Measurements from ENCODE around the gene TTC28. TPM values are rescaled to one million over a fixed set of nuclear protein-coding genes. Genes with fewer than 3 reads are reported as not detected.

Gene TTC28
- total and polyA plus RNA-seq, 10 of the 15 experiments (the other 5 are each of a cell fraction or from before 2014, with no cell fraction given): 0.15 to 8.4 (median 1.4) TPM

DNA sequence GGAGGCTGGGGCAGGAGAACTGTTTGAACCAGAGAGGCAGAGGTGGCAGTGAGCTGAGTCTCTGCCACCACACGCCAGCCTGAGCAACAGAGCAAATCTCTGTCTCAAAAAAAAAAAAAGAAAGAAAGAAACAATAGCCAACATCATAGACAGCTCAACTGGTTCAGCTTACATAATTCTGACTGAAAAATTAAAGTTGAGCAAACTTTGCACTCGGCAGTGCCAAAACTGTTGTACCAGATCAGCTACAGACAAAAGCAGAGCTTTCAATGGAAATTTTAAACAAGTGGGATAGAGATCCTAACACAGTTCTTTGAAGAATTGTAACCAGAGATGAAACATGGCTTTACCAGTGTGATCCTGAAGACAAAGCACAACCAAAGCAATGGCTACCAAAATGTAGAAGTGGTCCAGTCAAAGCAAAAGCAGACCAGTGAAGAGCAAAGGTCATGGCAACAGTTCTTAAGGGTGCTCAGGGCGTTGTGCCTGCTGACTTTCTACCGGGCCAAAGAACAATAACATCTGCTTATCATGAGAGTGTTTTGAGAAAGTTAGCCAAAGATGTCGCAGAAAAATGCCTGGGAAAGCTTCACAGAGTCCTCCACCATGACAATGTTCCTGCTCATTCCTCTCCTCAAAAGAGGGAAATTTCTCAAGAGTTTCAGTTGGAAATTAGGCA is 59.3 kb downstream of the TTC28 start (continued):
- TF ChIP-seq IKZF1 (conservative IDR thresholded peaks at IDR 0.05): no peak
- TF ChIP-seq, protein P1, sequence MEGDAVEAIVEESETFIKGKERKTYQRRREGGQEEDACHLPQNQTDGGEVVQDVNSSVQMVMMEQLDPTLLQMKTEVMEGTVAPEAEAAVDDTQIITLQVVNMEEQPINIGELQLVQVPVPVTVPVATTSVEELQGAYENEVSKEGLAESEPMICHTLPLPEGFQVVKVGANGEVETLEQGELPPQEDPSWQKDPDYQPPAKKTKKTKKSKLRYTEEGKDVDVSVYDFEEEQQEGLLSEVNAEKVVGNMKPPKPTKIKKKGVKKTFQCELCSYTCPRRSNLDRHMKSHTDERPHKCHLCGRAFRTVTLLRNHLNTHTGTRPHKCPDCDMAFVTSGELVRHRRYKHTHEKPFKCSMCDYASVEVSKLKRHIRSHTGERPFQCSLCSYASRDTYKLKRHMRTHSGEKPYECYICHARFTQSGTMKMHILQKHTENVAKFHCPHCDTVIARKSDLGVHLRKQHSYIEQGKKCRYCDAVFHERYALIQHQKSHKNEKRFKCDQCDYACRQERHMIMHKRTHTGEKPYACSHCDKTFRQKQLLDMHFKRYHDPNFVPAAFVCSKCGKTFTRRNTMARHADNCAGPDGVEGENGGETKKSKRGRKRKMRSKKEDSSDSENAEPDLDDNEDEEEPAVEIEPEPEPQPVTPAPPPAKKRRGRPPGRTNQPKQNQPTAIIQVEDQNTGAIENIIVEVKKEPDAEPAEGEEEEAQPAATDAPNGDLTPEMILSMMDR (IDR thresholded peaks at IDR 0.05 in 2 of 3, conservative IDR thresholded peaks at IDR 0.05 in 1 of 3; ENCODE audit: control insufficient read depth in 2 of 3, extremely low read depth in 1 of 3, insufficient read depth in 1 of 3, low read depth in 3 of 3, low read length in 3 of 3): no peak

DNA sequence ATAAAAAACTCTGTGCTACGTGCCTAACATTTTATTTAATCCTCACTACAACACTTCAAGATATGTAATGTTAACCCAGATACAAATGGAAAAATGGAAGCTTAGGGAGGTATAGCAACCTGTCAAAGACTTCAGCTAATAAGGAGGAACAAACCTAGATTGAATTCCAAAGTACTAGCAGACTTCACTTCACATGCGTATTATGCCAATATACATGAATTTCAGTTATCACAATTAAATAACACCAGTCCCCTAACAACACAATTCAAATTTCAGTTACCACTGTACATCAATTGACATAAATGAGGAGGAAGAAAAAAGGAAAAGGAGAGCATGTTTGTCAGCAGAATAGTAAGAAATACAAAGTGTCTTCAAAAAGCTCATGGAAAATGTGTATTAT is 60.4 kb downstream of the TTC28 start:
- no TSS peak for BruUV-seq (replicated peaks)
- no peak for DNase-seq (ENCODE audit: low read depth, low spot score)
- intact Hi-C loops (cut with micrococcal nuclease; ENCODE audit: unreplicated experiment): no loop called here
- Histone ChIP-seq H3K36me3 (ENCODE audit: control insufficient read depth in 2 of 2, insufficient read depth in 2 of 2, low read length in 1 of 2) (no peaks in the 10 kb centered on the region), H3K79me2 (ENCODE audit: control insufficient read depth, insufficient read depth, low read length) (no peaks in the 10 kb centered on the region), H3K9me3 (replicated peaks; ENCODE audit: control insufficient read depth, insufficient read depth, low read length) (no peaks in the 10 kb centered on the region), H3K4me3 (no peak overlapping the region), H4K20me1 (ENCODE audit: control insufficient read depth, insufficient read depth) (no peaks in the 10 kb centered on the region), H3K27ac (ENCODE audit: control insufficient read depth, insufficient read depth) (no peak overlapping the region), H3K9ac (ENCODE audit: control insufficient read depth, insufficient read depth, low read length) (no peak overlapping the region), H3K27me3 (replicated peaks in 1 of 2; ENCODE audit: control insufficient read depth in 2 of 2, insufficient read depth in 2 of 2, low read length in 1 of 2) (no peaks in the 10 kb centered on the region), H3K4me2 (ENCODE audit: control insufficient read depth, insufficient read depth) (no peak overlapping the region), H2AFZ (ENCODE audit: control insufficient read depth, low read depth, low read length) (no peak overlapping the region), H3K4me1 (ENCODE audit: control insufficient read depth, insufficient read depth, low read length) (no peaks in the 10 kb centered on the region)
- no peak for ATAC-seq
- SMC1A ChIA-PET (ENCODE audit: uncharacterized antibody, unreplicated experiment): interaction anchor here (0.8 to 1.9 kb wide), 3 partner anchors 11 to 211 kb away, joined by 3 to 4 read pairs (median 3); no protein-coding TSS in a partner anchor
- in situ Hi-C loops (cut with MboI): no loop called here
- CTCF ChIA-PET: interaction anchor here (0.6 to 1.8 kb wide), 4 partner anchors 10 to 568 kb away, joined by 3 to 4 read pairs (median 3); no protein-coding TSS in a partner anchor
- RAD21 ChIA-PET (ENCODE audit: unreplicated experiment): no interaction called here
- no peak for FAIRE-seq
- 64% methylated on average over 2 of the region's 2 CpGs for WGBS (ENCODE audit: insufficient coverage, insufficient replicate concordance, low lambda C conversion rate, missing lambda C conversion rate)
- POLR2A ChIA-PET: no interaction called here
- TF ChIP-seq HDAC2 (IDR thresholded peaks at IDR 0.05): no peak
- TF ChIP-seq FOXM1 (IDR thresholded peaks at IDR 0.05; ENCODE audit: low read depth, low read length): no peak
- TF ChIP-seq CBX3 (IDR thresholded peaks at IDR 0.05; ENCODE audit: borderline replicate concordance, low read depth): no peak
- TF ChIP-seq ZNF274 (IDR thresholded peaks at IDR 0.05; ENCODE audit: insufficient read depth, insufficient read length): no peak
- TF ChIP-seq, protein P2, sequence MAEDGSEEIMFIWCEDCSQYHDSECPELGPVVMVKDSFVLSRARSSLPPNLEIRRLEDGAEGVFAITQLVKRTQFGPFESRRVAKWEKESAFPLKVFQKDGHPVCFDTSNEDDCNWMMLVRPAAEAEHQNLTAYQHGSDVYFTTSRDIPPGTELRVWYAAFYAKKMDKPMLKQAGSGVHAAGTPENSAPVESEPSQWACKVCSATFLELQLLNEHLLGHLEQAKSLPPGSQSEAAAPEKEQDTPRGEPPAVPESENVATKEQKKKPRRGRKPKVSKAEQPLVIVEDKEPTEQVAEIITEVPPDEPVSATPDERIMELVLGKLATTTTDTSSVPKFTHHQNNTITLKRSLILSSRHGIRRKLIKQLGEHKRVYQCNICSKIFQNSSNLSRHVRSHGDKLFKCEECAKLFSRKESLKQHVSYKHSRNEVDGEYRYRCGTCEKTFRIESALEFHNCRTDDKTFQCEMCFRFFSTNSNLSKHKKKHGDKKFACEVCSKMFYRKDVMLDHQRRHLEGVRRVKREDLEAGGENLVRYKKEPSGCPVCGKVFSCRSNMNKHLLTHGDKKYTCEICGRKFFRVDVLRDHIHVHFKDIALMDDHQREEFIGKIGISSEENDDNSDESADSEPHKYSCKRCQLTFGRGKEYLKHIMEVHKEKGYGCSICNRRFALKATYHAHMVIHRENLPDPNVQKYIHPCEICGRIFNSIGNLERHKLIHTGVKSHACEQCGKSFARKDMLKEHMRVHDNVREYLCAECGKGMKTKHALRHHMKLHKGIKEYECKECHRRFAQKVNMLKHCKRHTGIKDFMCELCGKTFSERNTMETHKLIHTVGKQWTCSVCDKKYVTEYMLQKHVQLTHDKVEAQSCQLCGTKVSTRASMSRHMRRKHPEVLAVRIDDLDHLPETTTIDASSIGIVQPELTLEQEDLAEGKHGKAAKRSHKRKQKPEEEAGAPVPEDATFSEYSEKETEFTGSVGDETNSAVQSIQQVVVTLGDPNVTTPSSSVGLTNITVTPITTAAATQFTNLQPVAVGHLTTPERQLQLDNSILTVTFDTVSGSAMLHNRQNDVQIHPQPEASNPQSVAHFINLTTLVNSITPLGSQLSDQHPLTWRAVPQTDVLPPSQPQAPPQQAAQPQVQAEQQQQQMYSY (CRISPR knock-in tag; IDR thresholded peaks at IDR 0.05): no peak
- TF ChIP-seq ZNF24 (IDR thresholded peaks at IDR 0.05): no peak
- no peak for TF ChIP-seq PAX5 (IDR thresholded peaks at IDR 0.05; ENCODE audit: borderline replicate concordance, low read depth, low read length)
- TF ChIP-seq, protein P3, sequence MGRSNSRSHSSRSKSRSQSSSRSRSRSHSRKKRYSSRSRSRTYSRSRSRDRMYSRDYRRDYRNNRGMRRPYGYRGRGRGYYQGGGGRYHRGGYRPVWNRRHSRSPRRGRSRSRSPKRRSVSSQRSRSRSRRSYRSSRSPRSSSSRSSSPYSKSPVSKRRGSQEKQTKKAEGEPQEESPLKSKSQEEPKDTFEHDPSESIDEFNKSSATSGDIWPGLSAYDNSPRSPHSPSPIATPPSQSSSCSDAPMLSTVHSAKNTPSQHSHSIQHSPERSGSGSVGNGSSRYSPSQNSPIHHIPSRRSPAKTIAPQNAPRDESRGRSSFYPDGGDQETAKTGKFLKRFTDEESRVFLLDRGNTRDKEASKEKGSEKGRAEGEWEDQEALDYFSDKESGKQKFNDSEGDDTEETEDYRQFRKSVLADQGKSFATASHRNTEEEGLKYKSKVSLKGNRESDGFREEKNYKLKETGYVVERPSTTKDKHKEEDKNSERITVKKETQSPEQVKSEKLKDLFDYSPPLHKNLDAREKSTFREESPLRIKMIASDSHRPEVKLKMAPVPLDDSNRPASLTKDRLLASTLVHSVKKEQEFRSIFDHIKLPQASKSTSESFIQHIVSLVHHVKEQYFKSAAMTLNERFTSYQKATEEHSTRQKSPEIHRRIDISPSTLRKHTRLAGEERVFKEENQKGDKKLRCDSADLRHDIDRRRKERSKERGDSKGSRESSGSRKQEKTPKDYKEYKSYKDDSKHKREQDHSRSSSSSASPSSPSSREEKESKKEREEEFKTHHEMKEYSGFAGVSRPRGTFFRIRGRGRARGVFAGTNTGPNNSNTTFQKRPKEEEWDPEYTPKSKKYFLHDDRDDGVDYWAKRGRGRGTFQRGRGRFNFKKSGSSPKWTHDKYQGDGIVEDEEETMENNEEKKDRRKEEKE (IDR thresholded peaks at IDR 0.05): no peak
- TF ChIP-seq SUZ12 (IDR thresholded peaks at IDR 0.05; ENCODE audit: unreplicated experiment): no peak
- no peak for TF ChIP-seq CHD1 (IDR thresholded peaks at IDR 0.05; ENCODE audit: low read depth, low read length)
- no peak for TF ChIP-seq WRNIP1 (IDR thresholded peaks at IDR 0.05; ENCODE audit: borderline replicate concordance, low read depth, low read length)
- no peak for TF ChIP-seq SP1 (IDR thresholded peaks at IDR 0.05; ENCODE audit: low read depth, low read length)
- TF ChIP-seq RFX5 (IDR thresholded peaks at IDR 0.05; ENCODE audit: low read depth, low read length): no peak

Data from GM12878 (cell line).